ENCODE measurements around the gene SMAGP. TPM values are rescaled to one million over a fixed set of nuclear protein-coding genes. Genes with fewer than 3 reads are reported as not detected.

SMAGP gene
- total RNA-seq, 4 donors from 2014 or later = 29.5 to 144 (median 104) TPM

DNA sequence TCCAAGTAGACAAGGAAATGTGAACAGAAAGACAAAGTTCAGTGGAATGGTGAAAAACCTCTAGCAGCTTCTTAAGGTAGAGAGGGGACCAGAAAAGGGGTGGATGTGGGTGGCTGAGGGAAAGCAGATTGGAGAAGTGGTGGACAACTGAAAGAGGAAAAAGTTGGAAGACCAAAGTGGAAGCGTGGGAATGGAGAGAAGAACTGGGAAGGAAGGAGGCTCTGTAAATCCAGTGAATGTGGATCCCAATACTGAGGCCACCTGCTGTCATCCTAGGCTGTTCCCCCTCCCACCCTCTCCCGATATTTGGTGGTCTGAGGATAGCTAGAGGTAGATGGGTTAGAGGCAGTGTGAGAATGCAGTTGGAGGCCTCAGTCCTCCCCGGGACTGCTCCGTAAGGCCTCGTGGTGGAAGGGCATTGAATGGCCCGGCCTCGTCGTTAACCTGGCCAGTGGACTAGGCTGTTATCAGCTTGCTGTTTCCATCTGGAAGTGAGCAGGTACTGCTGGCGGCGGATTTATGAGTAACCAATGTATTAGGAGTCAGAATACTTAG, 51.5 kb downstream of the SMAGP start:
- Histone ChIP-seq H3K27me3 (no peaks in the 10 kb centered on the region), H3K27ac (peak overlapping the region; percentile 90 to 97 (median 95)), H3K9me3 (no peaks in the 10 kb centered on the region), H3K36me3 (no peaks in the 10 kb centered on the region), H3K4me1 (peaks cover 0 to 20% (median 12%) of the 10 kb centered on the region in 4 donors), H3K4me3 (peak overlapping the region; percentile 44 to 98 (median 92))
- TF ChIP-seq POLR2AphosphoS5 (IDR thresholded peaks at IDR 0.05) = no peak
- no peak for TF ChIP-seq POLR2A (IDR thresholded peaks at IDR 0.05)
- TF ChIP-seq, protein P1, sequence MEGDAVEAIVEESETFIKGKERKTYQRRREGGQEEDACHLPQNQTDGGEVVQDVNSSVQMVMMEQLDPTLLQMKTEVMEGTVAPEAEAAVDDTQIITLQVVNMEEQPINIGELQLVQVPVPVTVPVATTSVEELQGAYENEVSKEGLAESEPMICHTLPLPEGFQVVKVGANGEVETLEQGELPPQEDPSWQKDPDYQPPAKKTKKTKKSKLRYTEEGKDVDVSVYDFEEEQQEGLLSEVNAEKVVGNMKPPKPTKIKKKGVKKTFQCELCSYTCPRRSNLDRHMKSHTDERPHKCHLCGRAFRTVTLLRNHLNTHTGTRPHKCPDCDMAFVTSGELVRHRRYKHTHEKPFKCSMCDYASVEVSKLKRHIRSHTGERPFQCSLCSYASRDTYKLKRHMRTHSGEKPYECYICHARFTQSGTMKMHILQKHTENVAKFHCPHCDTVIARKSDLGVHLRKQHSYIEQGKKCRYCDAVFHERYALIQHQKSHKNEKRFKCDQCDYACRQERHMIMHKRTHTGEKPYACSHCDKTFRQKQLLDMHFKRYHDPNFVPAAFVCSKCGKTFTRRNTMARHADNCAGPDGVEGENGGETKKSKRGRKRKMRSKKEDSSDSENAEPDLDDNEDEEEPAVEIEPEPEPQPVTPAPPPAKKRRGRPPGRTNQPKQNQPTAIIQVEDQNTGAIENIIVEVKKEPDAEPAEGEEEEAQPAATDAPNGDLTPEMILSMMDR (IDR thresholded peaks at IDR 0.05) = no peak
- TF ChIP-seq EP300 (IDR thresholded peaks at IDR 0.05; ENCODE audit: low read depth) = no peak
- intact Hi-C loops (cut with DNase I; ENCODE audit: low total_unique reads) (no loop called here), in situ Hi-C loops (cut with MboI; ENCODE audit: low pct_ligation_motif_present in 1 of 4, low pct_unique_long_range_greater_than_20kb in 1 of 4, low sequenced_read_pairs in 3 of 4) (no loop called here)
- 55 to 80% methylated on average over 3 to 10 of the region's 10 CpGs for WGBS, 2 donors (ENCODE audit: low coverage in 1 of 2)
- no peak for DNase-seq

DNA sequence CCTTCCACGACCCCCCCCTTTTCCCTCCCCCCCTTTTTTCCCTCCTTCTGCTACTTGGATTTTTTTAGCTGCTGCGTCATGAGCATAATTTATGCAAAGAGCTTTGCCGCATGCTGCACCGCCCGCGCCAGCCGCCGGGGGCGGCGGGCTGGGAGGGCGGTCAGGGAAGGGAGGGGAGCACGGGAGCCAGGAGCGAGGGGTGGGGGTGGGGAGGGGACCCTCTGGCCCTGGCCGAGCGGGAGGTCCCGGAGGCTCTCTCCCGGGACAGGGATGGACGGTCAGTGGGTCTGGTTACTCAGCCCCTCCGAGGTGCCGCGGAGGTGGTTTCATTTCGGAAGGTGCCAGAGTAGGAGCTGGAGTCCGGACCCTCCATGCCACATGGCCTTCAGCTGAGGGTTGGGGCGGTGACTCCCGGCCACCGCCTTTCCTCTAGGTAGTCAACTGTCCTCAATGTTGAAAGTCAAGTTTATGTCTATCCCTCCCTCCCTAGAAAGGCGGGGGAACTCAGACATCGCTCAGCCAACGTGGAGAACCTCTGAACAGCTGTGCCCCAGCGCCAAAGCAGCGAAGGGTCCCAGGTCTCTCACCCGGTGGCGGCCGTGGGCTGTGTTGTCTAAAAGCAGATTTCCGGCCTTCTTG, 52.1 kb downstream of the SMAGP start, which contains the start of gene POU6F1:
Gene POU6F1 (minus strand): TSS at position 95 of the 639 bp plus-strand sequence. CDS start 11,226 bp downstream, outside the sequence.
- intact Hi-C loops (cut with DNase I; ENCODE audit: low total_unique reads) = no loop called here
- Histone ChIP-seq H3K4me3 (peak within 1 kb of the TSS; percentile 44 to 98 (median 92)), H3K36me3 (no peaks in the 10 kb centered on the region), H3K4me1 (peaks cover 0 to 20% (median 12%) of the 10 kb centered on the region in 4 donors), H3K9me3 (no peaks in the 10 kb centered on the region), H3K27me3 (no peaks in the 10 kb centered on the region), H3K27ac (peak within 1 kb of the TSS; percentile 90 to 97 (median 95))
- 1% methylated on average over 21 of the region's 35 CpGs; no CpG with 5 or more reads in 1 of the 2 donors for WGBS, 2 donors (ENCODE audit: low coverage in 1 of 2)
- peak; percentile 74 for DNase-seq
- no peak for TF ChIP-seq EP300 (IDR thresholded peaks at IDR 0.05; ENCODE audit: low read depth)
- peak; percentile 54 for TF ChIP-seq POLR2A (IDR thresholded peaks at IDR 0.05)
- TF ChIP-seq, protein P1 (IDR thresholded peaks at IDR 0.05) = peak; percentile 70 to 83 (median 79)
- peak; percentile 36 to 69 (median 62) for TF ChIP-seq POLR2AphosphoS5 (IDR thresholded peaks at IDR 0.05)
- in situ Hi-C loops (cut with MboI; ENCODE audit: low pct_ligation_motif_present in 1 of 4, low pct_unique_long_range_greater_than_20kb in 1 of 4, low sequenced_read_pairs in 3 of 4) = no loop called here

DNA sequence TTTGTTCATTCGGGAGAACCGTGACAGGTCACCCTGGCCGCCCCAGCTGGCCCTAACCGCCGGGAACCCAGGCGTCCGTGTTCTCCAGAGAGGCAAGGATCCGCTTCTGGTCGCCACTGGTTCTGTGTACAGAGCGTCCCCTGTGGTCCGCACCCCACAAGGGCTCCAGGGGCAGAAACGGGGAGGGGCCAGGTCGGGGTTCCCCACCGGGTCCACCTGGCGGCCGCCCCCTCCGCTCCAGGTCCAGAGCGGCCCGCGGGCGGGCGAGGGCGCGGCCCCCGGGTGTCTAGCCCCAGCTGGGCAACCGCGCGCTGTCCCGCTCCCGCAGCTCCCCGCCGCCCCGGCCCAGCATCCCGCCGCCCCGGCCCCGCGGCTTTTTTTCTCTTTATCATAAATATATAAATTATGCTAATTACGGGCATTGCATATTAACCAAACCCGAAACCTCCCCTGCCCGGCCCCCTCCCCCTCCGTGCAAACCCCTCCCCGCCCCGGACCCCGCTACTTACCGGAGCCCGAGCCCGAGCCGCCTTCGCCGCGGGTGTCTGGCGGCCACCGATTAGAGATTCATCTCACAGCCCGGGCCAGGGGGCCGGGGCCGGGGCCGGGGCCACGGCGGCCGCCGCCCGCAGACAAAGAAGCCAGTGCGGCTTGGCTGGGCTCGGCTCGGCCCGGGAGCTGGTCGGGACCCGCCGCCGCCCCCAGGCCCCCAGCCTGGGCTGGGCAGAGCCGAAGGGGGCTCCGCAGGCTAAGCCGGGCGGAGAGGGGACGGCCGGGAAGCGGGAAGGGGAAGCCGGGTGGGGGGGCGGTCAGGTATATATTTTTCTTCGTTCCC, 52.9 kb downstream of the SMAGP start:
- intact Hi-C loops (cut with DNase I; ENCODE audit: low total_unique reads) = no loop called here
- peaks cover 0 to 20% (median 12%) of the 10 kb centered on the region in 4 donors for H3K4me1 ChIP-seq
- in situ Hi-C loops (cut with MboI; ENCODE audit: low pct_ligation_motif_present in 1 of 4, low pct_unique_long_range_greater_than_20kb in 1 of 4, low sequenced_read_pairs in 3 of 4) = no loop called here
- TF ChIP-seq, protein P1 (IDR thresholded peaks at IDR 0.05) = peak in 3 of 5 experiments; percentile 8 to 23 (median 23)
- TF ChIP-seq POLR2A (IDR thresholded peaks at IDR 0.05) (no peak), EP300 (IDR thresholded peaks at IDR 0.05; ENCODE audit: low read depth) (no peak), POLR2AphosphoS5 (IDR thresholded peaks at IDR 0.05) (no peak)
- no peaks in the 10 kb centered on the region for H3K27me3 ChIP-seq
- H3K9me3 ChIP-seq = no peaks in the 10 kb centered on the region
- 7% methylated on average over 50 of the region's 81 CpGs; no CpG with 5 or more reads in 1 of the 2 donors for WGBS, 2 donors (ENCODE audit: low coverage in 1 of 2)
- peak overlapping the region; percentile 44 to 98 (median 92) for H3K4me3 ChIP-seq
- no peaks in the 10 kb centered on the region for H3K36me3 ChIP-seq
- H3K27ac ChIP-seq = peak overlapping the region; percentile 90 to 97 (median 95)
- peak; percentile 72 for DNase-seq

DNA sequence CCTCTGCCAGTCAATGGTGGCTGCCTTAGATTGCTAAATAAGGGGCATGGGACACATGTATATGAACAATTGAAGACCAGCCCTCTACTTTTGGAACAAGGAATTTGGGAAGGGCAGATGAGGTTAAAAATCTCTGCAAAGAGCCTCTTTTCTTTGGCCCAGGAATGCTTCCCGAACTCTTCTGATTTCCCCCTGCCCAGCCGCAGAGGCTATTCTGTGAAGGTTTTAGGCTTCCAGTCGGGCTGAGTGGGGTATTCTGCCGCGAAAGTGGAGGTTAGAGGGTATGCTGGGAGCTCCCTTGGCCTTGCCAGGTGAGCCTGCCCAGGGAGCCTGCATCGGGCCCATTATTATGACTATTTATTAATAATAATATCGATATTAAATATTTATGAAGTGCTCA, 53.6 kb downstream of the SMAGP start:
- peaks cover 0 to 20% (median 12%) of the 10 kb centered on the region in 4 donors for H3K4me1 ChIP-seq
- TF ChIP-seq, protein P1 (IDR thresholded peaks at IDR 0.05) = no peak
- TF ChIP-seq EP300 (IDR thresholded peaks at IDR 0.05; ENCODE audit: low read depth) (no peak), POLR2AphosphoS5 (IDR thresholded peaks at IDR 0.05) (no peak), POLR2A (IDR thresholded peaks at IDR 0.05) (no peak)
- no peaks in the 10 kb centered on the region for H3K27me3 ChIP-seq
- in situ Hi-C loops (cut with MboI; ENCODE audit: low pct_ligation_motif_present in 1 of 4, low pct_unique_long_range_greater_than_20kb in 1 of 4, low sequenced_read_pairs in 3 of 4) = no loop called here
- no peak for DNase-seq
- H3K27ac ChIP-seq = peak overlapping the region; percentile 90 to 97 (median 95)
- no peaks in the 10 kb centered on the region for H3K36me3 ChIP-seq
- intact Hi-C loops (cut with DNase I; ENCODE audit: low total_unique reads) = no loop called here
- peak overlapping the region; percentile 44 to 98 (median 92) for H3K4me3 ChIP-seq
- no peaks in the 10 kb centered on the region for H3K9me3 ChIP-seq
- 30 to 66% methylated on average over 4 to 7 of the region's 7 CpGs for WGBS, 2 donors (ENCODE audit: low coverage in 1 of 2)
